ENCODE data around the gene LAMB4. TPM values are rescaled to one million over a fixed set of nuclear protein-coding genes. Genes with fewer than 3 reads are reported as not detected.

LAMB4 gene
- total RNA-seq, 4 donors from 2014 or later = 0.04 to 0.33 TPM; not detected in 2

DNA sequence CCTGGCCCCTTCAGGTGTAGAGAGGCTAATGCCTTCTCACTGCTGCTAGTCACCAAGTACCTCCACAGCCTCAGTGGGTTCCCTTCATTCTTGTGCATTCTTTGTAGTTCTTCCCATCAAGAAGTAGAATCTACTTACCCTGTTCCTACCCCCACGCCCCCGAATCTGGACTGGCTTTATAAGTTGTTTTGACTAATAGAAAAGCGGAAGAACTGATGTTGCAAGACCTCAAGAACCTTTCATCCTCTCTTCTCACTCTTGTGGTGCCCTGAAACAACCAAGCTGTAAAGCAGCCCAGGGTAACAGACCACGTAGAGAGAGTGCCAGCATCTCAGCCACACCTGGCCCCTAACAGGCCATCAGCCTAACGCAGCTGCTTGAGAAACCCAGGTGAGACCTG, 104.0 kb downstream of the LAMB4 start:
- no peaks in the 10 kb centered on the region for H3K4me1 ChIP-seq
- H3K9me3 ChIP-seq = no peaks in the 10 kb centered on the region
- no peak overlapping the region for H3K27ac ChIP-seq
- no peak for ATAC-seq
- H3K27me3 ChIP-seq = no peaks in the 10 kb centered on the region
- DNase-seq = no peak
- in situ Hi-C loops (cut with MboI; ENCODE audit: low sequenced_read_pairs in 4 of 4) (no loop called here), intact Hi-C loops (cut with DNase I; ENCODE audit: low total_unique reads) (no loop called here)
- TF ChIP-seq, protein P1, sequence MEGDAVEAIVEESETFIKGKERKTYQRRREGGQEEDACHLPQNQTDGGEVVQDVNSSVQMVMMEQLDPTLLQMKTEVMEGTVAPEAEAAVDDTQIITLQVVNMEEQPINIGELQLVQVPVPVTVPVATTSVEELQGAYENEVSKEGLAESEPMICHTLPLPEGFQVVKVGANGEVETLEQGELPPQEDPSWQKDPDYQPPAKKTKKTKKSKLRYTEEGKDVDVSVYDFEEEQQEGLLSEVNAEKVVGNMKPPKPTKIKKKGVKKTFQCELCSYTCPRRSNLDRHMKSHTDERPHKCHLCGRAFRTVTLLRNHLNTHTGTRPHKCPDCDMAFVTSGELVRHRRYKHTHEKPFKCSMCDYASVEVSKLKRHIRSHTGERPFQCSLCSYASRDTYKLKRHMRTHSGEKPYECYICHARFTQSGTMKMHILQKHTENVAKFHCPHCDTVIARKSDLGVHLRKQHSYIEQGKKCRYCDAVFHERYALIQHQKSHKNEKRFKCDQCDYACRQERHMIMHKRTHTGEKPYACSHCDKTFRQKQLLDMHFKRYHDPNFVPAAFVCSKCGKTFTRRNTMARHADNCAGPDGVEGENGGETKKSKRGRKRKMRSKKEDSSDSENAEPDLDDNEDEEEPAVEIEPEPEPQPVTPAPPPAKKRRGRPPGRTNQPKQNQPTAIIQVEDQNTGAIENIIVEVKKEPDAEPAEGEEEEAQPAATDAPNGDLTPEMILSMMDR (IDR thresholded peaks at IDR 0.05 in 4 of 5, conservative IDR thresholded peaks at IDR 0.05 in 1 of 5) = no peak
- TF ChIP-seq POLR2A (IDR thresholded peaks at IDR 0.05) = no peak
- H3K36me3 ChIP-seq = no peaks in the 10 kb centered on the region
- no peak overlapping the region for H3K4me3 ChIP-seq

DNA sequence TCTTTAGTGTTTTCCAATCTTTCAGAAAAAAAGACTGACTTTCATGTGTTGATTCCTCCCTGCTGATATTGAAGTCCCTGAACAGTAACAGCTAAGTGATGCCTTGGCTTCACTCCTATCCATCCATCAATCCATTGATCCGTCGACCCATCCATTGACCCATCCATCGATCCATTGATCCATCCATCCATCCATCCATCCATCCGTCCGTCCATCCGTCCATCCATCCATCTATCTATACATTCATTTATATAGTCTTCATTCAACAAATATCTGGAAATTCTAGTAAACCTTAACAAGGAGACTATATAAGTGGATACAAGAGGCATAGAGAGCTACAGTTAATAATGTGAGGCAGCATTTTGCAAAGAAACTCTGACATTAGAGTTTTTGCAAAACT, 105.6 kb downstream of the LAMB4 start:
- no peak for DNase-seq
- Histone ChIP-seq H3K9me3 (no peaks in the 10 kb centered on the region), H3K4me1 (no peaks in the 10 kb centered on the region), H3K27me3 (no peaks in the 10 kb centered on the region), H3K36me3 (no peaks in the 10 kb centered on the region), H3K4me3 (no peak overlapping the region), H3K27ac (no peak overlapping the region)
- in situ Hi-C loops (cut with MboI; ENCODE audit: low sequenced_read_pairs in 4 of 4) (no loop called here), intact Hi-C loops (cut with DNase I; ENCODE audit: low total_unique reads) (no loop called here)
- no peak for TF ChIP-seq POLR2A (IDR thresholded peaks at IDR 0.05)
- TF ChIP-seq, protein P1 (IDR thresholded peaks at IDR 0.05 in 4 of 5, conservative IDR thresholded peaks at IDR 0.05 in 1 of 5) = no peak
- ATAC-seq = no peak

DNA sequence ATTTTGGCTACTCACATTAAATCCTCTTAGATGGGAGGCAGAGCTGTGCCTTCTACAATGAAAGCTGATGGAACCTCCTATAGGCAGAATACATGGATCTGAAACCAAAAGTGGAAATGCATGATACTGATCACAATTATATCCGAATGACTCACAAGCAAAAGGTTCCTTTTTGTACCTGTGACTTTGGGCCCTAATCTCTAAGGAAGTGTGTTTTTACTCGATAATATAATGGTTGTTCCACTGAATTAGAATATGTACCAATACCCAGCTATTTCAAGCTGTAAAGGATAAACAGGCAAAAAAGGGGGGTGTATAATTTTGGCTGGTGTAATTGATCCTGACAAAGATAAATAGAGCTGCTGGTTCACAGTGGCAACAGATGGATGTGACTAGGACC, 109.6 kb downstream of the LAMB4 start:
- Histone ChIP-seq H3K4me1 (no peaks in the 10 kb centered on the region), H3K36me3 (no peaks in the 10 kb centered on the region), H3K4me3 (no peak overlapping the region), H3K27ac (no peak overlapping the region), H3K9me3 (no peaks in the 10 kb centered on the region), H3K27me3 (no peaks in the 10 kb centered on the region)
- intact Hi-C loops (cut with DNase I; ENCODE audit: low total_unique reads) (no loop called here), in situ Hi-C loops (cut with MboI; ENCODE audit: low sequenced_read_pairs in 4 of 4) (no loop called here)
- TF ChIP-seq, protein P1 (IDR thresholded peaks at IDR 0.05 in 4 of 5, conservative IDR thresholded peaks at IDR 0.05 in 1 of 5) = no peak
- no peak for TF ChIP-seq POLR2A (IDR thresholded peaks at IDR 0.05)
- ATAC-seq (no peak), DNase-seq (no peak)

DNA sequence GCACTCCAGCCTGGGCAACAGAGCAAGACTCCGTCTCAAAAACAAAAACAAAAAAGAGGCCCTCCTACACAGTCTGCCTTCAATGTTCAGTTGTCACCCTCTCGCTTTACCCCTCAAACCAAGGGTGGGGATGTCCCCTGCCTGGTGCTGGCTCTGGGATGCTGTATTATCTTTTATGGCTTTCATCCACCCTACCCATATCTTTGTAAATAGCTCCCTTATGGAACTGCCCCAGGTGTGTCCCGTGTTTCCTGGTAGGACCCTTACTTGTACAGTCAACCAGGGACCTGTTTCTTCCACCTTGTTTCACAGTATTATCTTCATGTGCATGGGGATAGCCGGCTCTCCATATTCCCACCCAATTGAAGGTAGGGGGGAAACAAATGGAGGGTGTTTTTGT, 111.5 kb downstream of the LAMB4 start:
- no peaks in the 10 kb centered on the region for H3K36me3 ChIP-seq
- ATAC-seq = no peak

More for the DNA sequence above, 111.5 kb downstream of the LAMB4 start:
- no peak for DNase-seq
- Histone ChIP-seq H3K4me1 (no peaks in the 10 kb centered on the region), H3K27ac (no peak overlapping the region), H3K4me3 (no peak overlapping the region), H3K27me3 (no peaks in the 10 kb centered on the region), H3K9me3 (no peaks in the 10 kb centered on the region)
- intact Hi-C loops (cut with DNase I; ENCODE audit: low total_unique reads) = loop anchor here (10.0 kb wide), 1 partner anchor 126 kb away; no protein-coding TSS in a partner anchor
- no peak for TF ChIP-seq POLR2A (IDR thresholded peaks at IDR 0.05)
- TF ChIP-seq, protein P1 (IDR thresholded peaks at IDR 0.05 in 4 of 5, conservative IDR thresholded peaks at IDR 0.05 in 1 of 5) = no peak
- in situ Hi-C loops (cut with MboI; ENCODE audit: low sequenced_read_pairs in 4 of 4) = no loop called here
